Endothelial cell (in vitro differentiated cells): ENCODE data around the gene EDNRB. TPM values are rescaled to one million over a fixed set of nuclear protein-coding genes. Genes with fewer than 3 reads are reported as not detected.
"Not testable (repeated sequence)": the region's sequence is repeated elsewhere in the genome, so short reads cannot be mapped to it uniquely, and the experiment has no call there.

ENCODE experiments used
- DNase-seq: peaks from one replicate; pipeline ENCODE4 v3.0.0; 2021; ENCODE audit warnings: low spot score
- H3K27ac Mint-ChIP-seq: one replicate; pipeline ENCODE4 v1.8.0; 2021; ENCODE audit warnings: mixed read lengths, inconsistent platforms; ENCODE audit not compliant: unreplicated experiment
- H3K27me3 Mint-ChIP-seq: one replicate; pipeline ENCODE4 v1.8.0; 2021; ENCODE audit warnings: mild to moderate bottlenecking, moderate library complexity, mixed read lengths, inconsistent platforms; ENCODE audit not compliant: unreplicated experiment
- H3K36me3 Mint-ChIP-seq: one replicate; pipeline ENCODE4 v1.8.0; 2021; ENCODE audit warnings: mild to moderate bottlenecking, low read depth, mixed read lengths, inconsistent platforms; ENCODE audit not compliant: unreplicated experiment
- H3K4me1 Mint-ChIP-seq: one replicate; pipeline ENCODE4 v1.8.0; 2021; ENCODE audit warnings: mild to moderate bottlenecking, mixed read lengths, inconsistent platforms; ENCODE audit not compliant: unreplicated experiment
- H3K4me3 Mint-ChIP-seq: one replicate; pipeline ENCODE4 v1.8.0; 2021; ENCODE audit warnings: mild to moderate bottlenecking, mixed read lengths, inconsistent platforms; ENCODE audit not compliant: unreplicated experiment
- H3K9me3 Mint-ChIP-seq: one replicate; pipeline ENCODE4 v1.8.0; 2021; ENCODE audit warnings: mixed read lengths, inconsistent platforms; ENCODE audit not compliant: unreplicated experiment
- CTCF ChIP-seq: fragments of 200-600 bp; sonication (generic); IDR thresholded peaks from one replicate; pipeline ENCODE4 v1.5.0; 2021; ENCODE audit warnings: antibody characterized with exemption; ENCODE audit not compliant: unreplicated experiment
- total RNA-seq: library from RNA; stranded (reverse); fragmentation: NEBNext Ultra II Directional; extraction: Animal tissue kit (Norgen Biotek cat#: 25700); gene quantifications from one replicate; pipeline ENCODE4 v1.2.1, GENCODE V29; 2021; ENCODE audit not compliant: unreplicated experiment

EDNRB gene
- total RNA-seq, 1 donor from 2014 or later = 1.4 TPM

- H3K36me3 Mint-ChIP-seq = no peaks in the 10 kb centered on the region
- DNase-seq = no peak
- H3K4me1 Mint-ChIP-seq = peaks cover 6% of the 10 kb centered on the region
Measured at GRCh38 chr13:77860507-77860981, 58.1 kb downstream of the EDNRB start.

GRCh38 chr13:77859450-77859849 lies 59.2 kb downstream of the EDNRB start:
- no peaks in the 10 kb centered on the region for H3K36me3 Mint-ChIP-seq
- no peaks in the 10 kb centered on the region for H3K9me3 Mint-ChIP-seq
- H3K27me3 Mint-ChIP-seq = no peaks in the 10 kb centered on the region
- peaks cover 6% of the 10 kb centered on the region for H3K4me1 Mint-ChIP-seq
- no peak overlapping the region for H3K27ac Mint-ChIP-seq
- no peak for DNase-seq
- no peak for TF ChIP-seq CTCF
- H3K4me3 Mint-ChIP-seq = no peak overlapping the region

More at GRCh38 chr13:77860507-77860981, 58.1 kb downstream of the EDNRB start:
- H3K4me3 Mint-ChIP-seq = no peak overlapping the region
- H3K9me3 Mint-ChIP-seq = no peaks in the 10 kb centered on the region
- H3K27ac Mint-ChIP-seq = no peak overlapping the region
- no peak for TF ChIP-seq CTCF
- no peaks in the 10 kb centered on the region for H3K27me3 Mint-ChIP-seq

- Mint-ChIP-seq H3K4me1 (peaks cover 6% of the 10 kb centered on the region), H3K36me3 (no peaks in the 10 kb centered on the region), H3K27me3 (no peaks in the 10 kb centered on the region), H3K9me3 (no peaks in the 10 kb centered on the region), H3K27ac (no peak overlapping the region), H3K4me3 (no peak overlapping the region)
- TF ChIP-seq CTCF = no peak
- no peak for DNase-seq
Measured at GRCh38 chr13:77857531-77858209, 61.0 kb downstream of the EDNRB start.

GRCh38 chr13:77853703-77854102 lies 64.9 kb downstream of the EDNRB start:
- DNase-seq = no peak
- Mint-ChIP-seq H3K9me3 (no peaks in the 10 kb centered on the region), H3K36me3 (no peaks in the 10 kb centered on the region), H3K4me1 (no peaks in the 10 kb centered on the region), H3K4me3 (no peak overlapping the region), H3K27ac (no peak overlapping the region), H3K27me3 (no peaks in the 10 kb centered on the region)
- no peak for TF ChIP-seq CTCF

GRCh38 chr13:77848050-77848449 lies 70.6 kb downstream of the EDNRB start:
- not testable (repeated sequence) for H3K4me1 Mint-ChIP-seq, H3K36me3 Mint-ChIP-seq, H3K27ac Mint-ChIP-seq, H3K4me3 Mint-ChIP-seq, DNase-seq, H3K27me3 Mint-ChIP-seq, H3K9me3 Mint-ChIP-seq
